ENCODE data around the gene HTR3A. TPM values are rescaled to one million over a fixed set of nuclear protein-coding genes. Genes with fewer than 3 reads are reported as not detected.

Gene HTR3A
- total and polyA plus RNA-seq, 9 of the 15 experiments (the other 6 are each of a cell fraction or from before 2014, with no cell fraction given): not detected

GRCh38 chr11:113997473-113997872 is 22.6 kb downstream of the HTR3A start (continued):
- TF ChIP-seq ZNF592 (IDR thresholded peaks at IDR 0.05) (no peak), CUX1 (CRISPR knock-in tag; IDR thresholded peaks at IDR 0.05) (no peak), ZSCAN29 (IDR thresholded peaks at IDR 0.05) (no peak), PATZ1 (CRISPR knock-in tag; IDR thresholded peaks at IDR 0.05; ENCODE audit: borderline replicate concordance) (no peak), CEBPG (CRISPR knock-in tag; IDR thresholded peaks at IDR 0.05) (no peak), CEBPG (tag; conservative IDR thresholded peaks at IDR 0.05 in 1 of 2, IDR thresholded peaks at IDR 0.05 in 1 of 2) (no peak), BACH1 (tag; IDR thresholded peaks at IDR 0.05) (no peak)
